GOT3 (cell line): ENCODE data around the gene MMP28.

Source experiments
- DNase-seq: peaks from one replicate; lab custom pipeline; 2025; ENCODE audit warnings: mixed read lengths; lab: John Stamatoyannopoulos, UW

The MMP28 gene

GRCh38 chr17:35743626-35744328 is 51.7 kb downstream of the MMP28 start:
- no peak for DNase-seq

DNA sequence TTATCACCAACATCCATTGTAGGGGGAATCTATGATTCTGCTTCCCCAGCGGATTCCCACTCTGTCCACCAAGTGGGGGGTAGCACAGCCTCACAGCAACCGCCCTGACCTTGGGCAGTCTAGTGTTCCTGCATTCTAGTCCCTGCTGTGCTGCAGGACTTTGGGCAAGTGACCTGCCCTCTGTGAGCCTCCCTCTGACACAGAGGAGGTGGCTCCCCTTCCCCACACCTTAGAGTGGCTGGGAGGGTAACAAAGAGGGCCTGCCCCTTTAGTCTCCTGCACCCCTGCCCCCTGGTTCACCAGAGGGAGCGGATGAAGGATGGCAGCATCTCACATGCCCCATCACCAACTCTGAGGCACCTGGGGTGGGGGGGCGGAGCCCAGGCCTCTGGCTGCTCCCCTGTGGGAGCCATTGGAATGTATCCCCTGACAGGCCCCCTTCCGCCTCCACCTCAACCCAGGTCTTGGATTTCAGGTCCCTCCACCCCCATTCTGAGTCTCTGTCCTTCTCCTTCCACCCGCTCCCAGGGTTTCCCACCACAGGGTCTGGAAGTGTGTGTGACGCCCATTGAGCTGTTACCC is 52.5 kb downstream of the MMP28 start:
- no peak for DNase-seq

DNA sequence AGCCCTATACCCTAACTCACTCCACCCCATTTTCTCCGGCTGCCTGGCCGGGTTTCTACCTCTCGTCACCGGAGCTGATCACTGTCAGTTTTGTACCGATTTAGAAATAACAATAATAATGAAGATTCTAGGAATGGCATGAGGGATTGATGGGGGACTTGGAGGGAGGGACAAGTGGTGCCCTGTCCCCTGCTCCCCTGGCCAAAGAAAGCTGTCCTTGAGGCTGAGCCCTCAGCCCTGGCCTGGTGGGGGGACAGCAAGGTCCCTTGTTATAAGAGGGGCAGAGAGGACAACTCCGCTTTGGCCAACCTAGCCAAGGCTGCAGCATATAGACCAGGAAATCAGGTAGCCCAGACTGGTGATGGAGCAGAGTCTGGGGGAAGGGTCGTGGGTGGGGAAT is 52.9 kb downstream of the MMP28 start:
- no peak for DNase-seq

DNA sequence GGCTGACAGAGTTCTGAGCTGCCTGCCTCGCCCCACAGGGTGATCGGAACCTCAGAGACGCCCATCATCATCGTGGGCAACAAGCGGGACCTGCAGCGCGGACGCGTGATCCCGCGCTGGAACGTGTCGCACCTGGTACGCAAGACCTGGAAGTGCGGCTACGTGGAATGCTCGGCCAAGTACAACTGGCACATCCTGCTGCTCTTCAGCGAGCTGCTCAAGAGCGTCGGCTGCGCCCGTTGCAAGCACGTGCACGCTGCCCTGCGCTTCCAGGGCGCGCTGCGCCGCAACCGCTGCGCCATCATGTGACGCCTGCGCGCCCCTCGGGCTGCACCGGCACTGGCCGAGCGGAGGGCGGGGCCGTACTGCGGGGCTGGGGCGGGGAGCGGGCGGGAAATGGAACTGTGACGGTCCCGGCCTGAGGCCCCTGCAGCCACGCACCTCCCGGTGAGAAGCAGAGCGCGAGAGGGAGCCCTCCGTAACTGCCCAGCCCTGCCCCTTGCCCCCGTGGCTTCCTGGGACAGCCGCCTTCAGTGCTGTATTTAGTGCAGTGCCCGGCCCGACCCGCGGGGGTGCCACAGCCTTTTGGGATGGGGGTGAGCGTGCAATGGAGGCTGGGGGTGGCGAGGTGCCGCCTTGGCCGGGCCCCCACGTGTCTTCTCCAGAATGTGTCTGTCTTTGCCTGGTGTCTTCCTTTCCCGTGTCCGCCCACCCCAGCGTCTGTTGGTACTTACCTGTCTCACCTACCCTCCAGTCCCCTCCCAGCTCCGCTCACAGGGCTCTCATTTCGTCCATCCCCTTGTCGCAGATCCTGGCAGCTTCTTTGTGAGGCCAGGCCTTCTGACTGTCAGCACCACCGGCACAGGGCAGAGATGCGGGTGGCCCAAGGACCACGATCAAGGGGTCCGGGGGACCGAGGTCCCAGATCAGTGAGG is 54.2 kb downstream of the MMP28 start:
- no peak for DNase-seq

GRCh38 chr17:35740216-35740615 is 55.2 kb downstream of the MMP28 start:
- no peak for DNase-seq

DNA sequence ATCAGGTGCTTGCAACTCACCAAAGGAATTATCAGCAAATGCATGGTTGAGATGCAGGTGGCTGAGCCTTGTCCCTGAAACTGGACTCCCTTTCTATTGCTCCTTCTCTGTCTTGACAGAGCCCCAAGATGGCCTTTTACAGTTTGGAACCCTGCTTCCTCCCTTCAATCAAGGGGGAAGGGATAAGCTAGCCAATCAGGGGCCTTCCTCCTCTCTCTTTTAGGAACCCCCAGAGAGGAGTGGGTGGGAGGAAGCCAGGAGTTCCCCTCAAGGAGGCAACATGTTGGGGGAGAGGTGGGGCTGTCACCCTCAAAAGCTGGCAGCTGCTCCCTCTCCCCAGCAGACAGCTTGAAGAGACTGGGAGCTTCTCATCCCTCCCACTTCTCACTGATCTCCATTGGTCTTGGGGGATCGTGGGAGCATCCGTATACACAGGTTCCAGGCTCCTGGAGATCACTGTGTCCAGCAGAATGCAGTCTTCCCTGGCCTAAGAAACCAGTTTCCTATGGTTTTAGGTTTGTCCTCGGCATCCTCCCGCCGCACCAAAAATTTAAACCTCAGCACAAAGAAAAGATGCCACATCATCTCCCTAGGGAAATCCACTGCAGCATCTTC is 56.8 kb downstream of the MMP28 start:
- DNase-seq: no peak

DNA sequence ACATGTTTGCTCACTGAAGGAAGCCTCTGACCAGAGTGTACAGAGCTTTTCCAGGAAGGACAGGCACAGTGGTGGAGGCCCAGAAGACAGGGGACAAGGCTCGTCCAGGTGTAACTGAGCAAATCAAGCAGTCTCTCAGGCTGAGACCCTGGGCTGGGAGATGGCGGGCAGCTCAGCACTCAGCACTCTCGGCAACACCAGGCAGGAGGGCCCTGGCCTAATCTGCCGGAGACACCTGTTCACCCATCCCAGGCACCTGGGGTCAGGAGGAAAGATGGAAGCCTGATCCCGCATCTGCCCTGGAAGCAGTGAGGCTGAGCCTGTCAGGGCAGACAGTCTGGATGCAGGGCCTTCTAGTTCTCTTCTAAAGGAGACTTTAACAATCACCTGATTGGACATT is 59.2 kb downstream of the MMP28 start:
- no peak for DNase-seq

- no peak for DNase-seq
Observed at GRCh38 chr17:35735036-35735805, 60.2 kb downstream of the MMP28 start.

DNA sequence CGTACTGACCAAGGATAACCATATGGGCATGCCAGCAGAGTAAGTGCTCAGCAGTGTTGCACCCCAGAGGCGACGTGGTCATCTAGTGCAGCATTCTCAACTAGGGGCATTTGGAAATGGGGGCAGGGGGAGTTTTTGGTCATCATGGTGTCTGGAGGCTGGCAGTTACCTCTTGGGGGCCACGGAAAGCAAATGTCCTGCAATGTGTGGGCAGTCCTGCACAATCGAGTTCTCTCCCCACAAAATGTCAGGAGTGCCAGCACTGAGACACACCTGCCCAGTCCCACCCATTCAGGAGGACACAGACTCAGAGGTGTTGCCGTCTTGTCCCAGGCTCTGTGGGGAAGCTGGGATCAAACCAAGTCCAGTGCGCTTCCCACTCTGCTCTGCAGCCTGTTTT is 61.0 kb downstream of the MMP28 start:
- DNase-seq: no peak

DNA sequence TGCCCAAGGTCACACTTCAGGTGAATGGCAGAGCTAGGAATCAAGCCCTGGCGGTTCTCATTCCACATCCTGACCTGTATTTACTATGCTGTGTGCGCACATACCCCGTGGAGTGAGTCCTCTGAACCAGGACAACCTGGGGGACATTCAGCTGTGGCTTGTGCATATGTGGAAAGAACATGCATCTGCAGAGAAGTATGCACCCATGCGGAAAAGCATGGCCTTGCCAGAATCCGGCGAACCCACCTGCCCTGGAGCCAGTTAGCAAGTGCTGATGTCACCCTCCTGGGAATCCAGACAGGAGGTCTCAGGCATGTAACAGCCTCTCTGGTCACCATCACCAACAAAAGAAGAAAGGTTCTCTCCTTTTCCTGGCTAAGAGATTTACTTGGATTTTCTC is 62.1 kb downstream of the MMP28 start:
- DNase-seq: no peak

DNA sequence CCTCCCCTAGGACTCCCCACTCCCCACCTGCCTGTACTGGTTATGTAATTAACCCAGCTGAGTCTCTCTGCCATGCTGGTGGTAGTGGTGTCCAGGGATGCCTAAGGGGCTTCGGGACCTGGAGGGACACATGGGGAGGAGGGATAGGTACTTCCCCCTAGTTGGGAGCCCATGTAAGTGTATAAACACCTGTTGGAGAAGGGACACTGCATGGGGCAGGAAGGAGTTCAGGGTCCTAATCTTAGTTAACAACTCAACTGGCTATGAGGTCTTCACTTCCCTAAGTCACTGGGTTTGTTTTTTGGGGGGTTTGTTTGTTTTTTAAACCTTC is 62.7 kb downstream of the MMP28 start:
- DNase-seq: no peak

GRCh38 chr17:35731917-35732805 is 63.3 kb downstream of the MMP28 start:
- DNase-seq: no peak

- DNase-seq: no peak
Observed at GRCh38 chr17:35731239-35731916, 64.1 kb downstream of the MMP28 start, which contains the start of gene RASL10B. Gene RASL10B (plus strand): TSS chr17:35731639. CDS start chr17:35735185, 3,546 bp downstream.

- no peak for DNase-seq
Observed at GRCh38 chr17:35730400-35731005, 64.9 kb downstream of the MMP28 start.

GRCh38 chr17:35729405-35729833 is 66.0 kb downstream of the MMP28 start:
- DNase-seq: no peak

- DNase-seq: no peak
Observed at GRCh38 chr17:35728551-35728950, 66.9 kb downstream of the MMP28 start.

- DNase-seq: no peak
Observed at GRCh38 chr17:35727635-35728034, 67.8 kb downstream of the MMP28 start.

GRCh38 chr17:35726953-35727460 is 68.4 kb downstream of the MMP28 start:
- DNase-seq: no peak
